GM18526 (cell line): ENCODE measurements around the gene CRIP2.

Experiments
- POLR2A ChIP-seq: IDR thresholded peaks from 3 replicates; pipeline ENCODE4 v1.6.1; 2011; ENCODE audit not compliant: insufficient read length; ENCODE audit errors: extremely low read depth

Gene CRIP2

GRCh38 chr14:105484069-105484996 is 9.7 kb downstream of the CRIP2 start:
- TF ChIP-seq POLR2A: no peak

- TF ChIP-seq POLR2A: no peak
These were observed 10.4 kb downstream of the CRIP2 start for GRCh38 chr14:105484997-105485393.

GRCh38 chr14:105485739-105486162 is 11.1 kb downstream of the CRIP2 start:
- TF ChIP-seq POLR2A: no peak

GRCh38 chr14:105486163-105486973 is 11.7 kb downstream of the CRIP2 start, which contains the start of gene CRIP1:
Gene CRIP1, plus strand, starts transcription at chr14:105486886. Its CDS starts 374 bp downstream, at chr14:105487260.
- no peak for TF ChIP-seq POLR2A

- TF ChIP-seq POLR2A: peak; percentile 66
These were observed 12.4 kb downstream of the CRIP2 start for GRCh38 chr14:105486974-105487448.

GRCh38 chr14:105487449-105487985 is 12.9 kb downstream of the CRIP2 start:
- peak; percentile 31 for TF ChIP-seq POLR2A

- no peak for TF ChIP-seq POLR2A
These were observed 13.6 kb downstream of the CRIP2 start for GRCh38 chr14:105487986-105488777.

GRCh38 chr14:105488781-105489541 is 14.3 kb downstream of the CRIP2 start:
- TF ChIP-seq POLR2A: no peak

GRCh38 chr14:105489542-105490266 is 15.1 kb downstream of the CRIP2 start:
- TF ChIP-seq POLR2A: peak; percentile 30

- TF ChIP-seq POLR2A: no peak
These were observed 15.6 kb downstream of the CRIP2 start for GRCh38 chr14:105490267-105490571.

GRCh38 chr14:105490572-105491365 is 16.1 kb downstream of the CRIP2 start, which contains the start of gene TEDC1:
Gene TEDC1, plus strand, starts transcription at chr14:105491246. Its CDS starts 130 bp downstream, at chr14:105491376.
- TF ChIP-seq POLR2A: peak; percentile 77

- TF ChIP-seq POLR2A: peak; percentile 50
These were observed 16.8 kb downstream of the CRIP2 start for GRCh38 chr14:105491366-105491973.
